K562 (cell line): Measurements from ENCODE around the gene MAML3. TPM values are rescaled to one million over a fixed set of nuclear protein-coding genes. Genes with fewer than 3 reads are reported as not detected.

Experiments used
- ATAC-seq: fragments of 200-7000 bp; cut with Tn5 transposase; 3 replicates; pipeline ENCODE4 v1.9.1; 2020; ENCODE audit warnings: moderate library complexity
- BruUV-seq: library from RNA; stranded (reverse); fragments of 400-500 nt; replicated peaks from 2 replicates; lab custom pipeline; 2021; lab: Mats Ljungman, UMichigan
- CTCF ChIA-PET: fragments of 300-600 bp; formaldehyde crosslinking; extraction: SDS; loops from one replicate; lab custom pipeline; 2021; ENCODE audit warnings: low intra/inter-chr PET ratio; lab: Yijun Ruan, JAX
- POLR2A ChIA-PET: fragments of 300-600, 350-650 bp; sonication (Branson Sonifier 250); formaldehyde crosslinking; extraction: SDS; loops from one replicate; lab custom pipeline; 2021; ENCODE audit warnings: antibody characterized with exemption, inconsistent platforms; lab: Yijun Ruan, JAX
- DNase-seq, 4 experiments: peaks; one replicate each; pipeline versions ENCODE4 v3.0.0 to v3.0.0-alpha.2; 2011 to 2018; ENCODE audit warnings: low spot score in 3 of 4, mixed read lengths in 3 of 4; ENCODE audit errors: extremely low read depth in 1 of 4
- FAIRE-seq: peaks from 2 replicates; lab custom pipeline; 2011; peaks lifted over from hg19 to GRCh38; lab: Jason Lieb, UNC
- H2AFZ ChIP-seq: 2 replicates; pipeline ENCODE4 v1.6.0; 2011; ENCODE audit warnings: low read depth, low read length, control low read depth, inconsistent platforms
- H3K27ac ChIP-seq: fragments of 200-600 bp; 3 replicates; pipeline ENCODE4 v1.8.0; 2011; ENCODE audit warnings: low read depth, mild to moderate bottlenecking, control low read depth, inconsistent platforms, low read length, moderate library complexity, mixed read lengths; ENCODE audit errors: extremely low read depth
- H3K27me3 ChIP-seq, 2 experiments: fragments of 300-600 bp in 1 of 2; 2 replicates in 1 of 2; 3 replicates in 1 of 2; pipeline versions ENCODE4 v1.6.0 to v1.8.0; 2011; ENCODE audit warnings: inconsistent platforms in 2 of 2, low read length in 2 of 2, mild to moderate bottlenecking in 1 of 2, mixed read lengths in 1 of 2, moderate library complexity in 1 of 2; ENCODE audit not compliant: control insufficient read depth in 2 of 2, insufficient read depth in 2 of 2
- H3K36me3 ChIP-seq: fragments of 300-600 bp; 3 replicates; pipeline ENCODE4 v1.8.0; 2011; ENCODE audit warnings: mild to moderate bottlenecking, low read length, inconsistent platforms; ENCODE audit not compliant: control insufficient read depth, insufficient read depth
- H3K4me1 ChIP-seq, 2 experiments: fragments of 200-600 bp in 1 of 2; replicated peaks in 1 of 2; 2 replicates in 1 of 2; 3 replicates in 1 of 2; pipeline versions ENCODE4 v1.5.1 to v1.8.0; 2011; ENCODE audit warnings: inconsistent platforms in 2 of 2, low read length in 2 of 2, mild to moderate bottlenecking in 1 of 2, mixed read lengths in 1 of 2, moderate library complexity in 1 of 2; ENCODE audit not compliant: control insufficient read depth in 2 of 2, insufficient read depth in 2 of 2
- H3K4me2 ChIP-seq: 2 replicates; pipeline ENCODE4 v1.6.1; 2011; ENCODE audit warnings: low read length, control low read depth, inconsistent platforms, mixed read lengths; ENCODE audit not compliant: insufficient read depth
- H3K4me3 ChIP-seq: fragments of 200-600 bp; sonication (generic), shearing (Covaris generic); 2 replicates; pipeline ENCODE4 v1.5.1; 2016; ENCODE audit warnings: control low read depth, inconsistent platforms
- H3K79me2 ChIP-seq: fragments of 200-600 bp; 3 replicates; pipeline ENCODE4 v1.8.0; 2011; ENCODE audit warnings: low read length, inconsistent platforms; ENCODE audit not compliant: control insufficient read depth, insufficient read depth
- H3K9ac ChIP-seq, 2 experiments: 2 replicates each; pipeline versions ENCODE4 v1.6.0 to v1.6.1; 2011; ENCODE audit warnings: low read depth in 2 of 2, low read length in 2 of 2, control low read depth in 1 of 2, inconsistent platforms in 1 of 2, mild to moderate bottlenecking in 1 of 2, mixed read lengths in 1 of 2; ENCODE audit not compliant: insufficient read depth in 1 of 2
- H3K9me1 ChIP-seq: one replicate; pipeline ENCODE4 v1.6.0; 2011; ENCODE audit warnings: inconsistent platforms, mild to moderate bottlenecking, low read length, moderate library complexity; ENCODE audit not compliant: control insufficient read depth, insufficient read depth
- H3K9me3 ChIP-seq: replicated peaks from 2 replicates; pipeline ENCODE4 v1.5.1; 2011; ENCODE audit warnings: low read depth, low read length, inconsistent platforms; ENCODE audit not compliant: control insufficient read depth, insufficient read depth
- H4K20me1 ChIP-seq: replicated peaks from 2 replicates; pipeline ENCODE4 v1.6.1; 2011; ENCODE audit warnings: low read length, inconsistent platforms, mixed read lengths; ENCODE audit not compliant: control insufficient read depth, insufficient read depth
- CEBPG ChIP-seq, 3 experiments: fragments of 200-800 bp in 1 of 3; sonication (Bioruptor generic) in 1 of 3; sonication (generic) in 1 of 3; formaldehyde crosslinking in 1 of 3; IDR thresholded peaks in 2 of 3; conservative IDR thresholded peaks in 1 of 3; 2 replicates each; pipeline versions ENCODE4 v1.6.1 to v1.8.0; 2016 to 2022; ENCODE audit warnings: missing compliant biosample characterization in 2 of 3, missing genetic modification characterization in 2 of 3, mild to moderate bottlenecking in 1 of 3, missing genetic modification reagents in 1 of 3
- CREBBP ChIP-seq: IDR thresholded peaks from one replicate; pipeline ENCODE4 v1.6.1; 2012; ENCODE audit warnings: low read depth, mild to moderate bottlenecking, control low read depth, inconsistent platforms, low read length
- HDAC3 ChIP-seq: fragments of 450-650 bp; IDR thresholded peaks from 2 replicates; pipeline ENCODE4 v1.6.1; 2018; ENCODE audit warnings: borderline replicate concordance, mild to moderate bottlenecking, moderate library complexity; ENCODE audit not compliant: partially characterized antibody
- KDM2B ChIP-seq: fragments of 250-450 bp; sonication (Bioruptor Pico); IDR thresholded peaks from 2 replicates; pipeline ENCODE4 v1.8.0; 2021; ENCODE audit warnings: mild to moderate bottlenecking, moderate library complexity
- MAX ChIP-seq: sonication (generic); formaldehyde crosslinking; IDR thresholded peaks from 2 replicates; pipeline ENCODE4 v1.9.0; 2022; ENCODE audit warnings: mild to moderate bottlenecking, missing genetic modification reagents
- MCM3 ChIP-seq: fragments of 450-650 bp; IDR thresholded peaks from 2 replicates; pipeline ENCODE4 v1.6.1; 2016
- SREBF1 ChIP-seq: fragments of 150-350 bp; IDR thresholded peaks from 2 replicates; pipeline ENCODE4 v1.6.1; 2014; ENCODE audit warnings: antibody characterized with exemption, low read depth, low read length, borderline replicate concordance
- ZBTB7A ChIP-seq: IDR thresholded peaks from 2 replicates; pipeline ENCODE4 v1.6.1; 2011; ENCODE audit warnings: low read depth, mild to moderate bottlenecking, low read length, moderate library complexity, borderline replicate concordance; ENCODE audit not compliant: control insufficient read depth
- WGBS: fragments of 100-300 bp; shearing (Covaris generic); methylation state at CpG from one replicate; pipeline ENCODE4 v1.1.6; 2016; ENCODE audit warnings: low coverage, mixed read lengths; ENCODE audit not compliant: insufficient coverage; ENCODE audit errors: missing lambda C conversion rate; 5-methylcytosine and 5-hydroxymethylcytosine counted together
- in situ Hi-C: fragments of 300-500 bp; cut with MboI; formaldehyde crosslinking; loops from 4 replicates; pipeline ENCODE4 v1.15.0; 2018; ENCODE audit warnings: inconsistent platforms, mixed read lengths
- intact Hi-C: fragments of 100-400 bp; cut with micrococcal nuclease; formaldehyde crosslinking; loops from 2 replicates; pipeline ENCODE4 v1.14.2; 2022
- polyA plus RNA-seq, 8 experiments: library from polyadenylated mRNA; depleted of rRNA in 4 of 8; stranded (reverse) in 5 of 8; unstranded in 3 of 8; fragments of >200 nt; fragmentation: Nextera tagmentation in 2 of 8; fragmentation: Illumina TruSeq in 1 of 8; extraction: Ambion mirVana in 2 of 8; extraction: Trizol in 1 of 8; gene quantifications; 2 replicates each; pipeline versions ENCODE4 v1.2.1 to v1.2.3, GENCODE V29; 2011 to 2014; ENCODE audit warnings: inconsistent platforms in 1 of 8, missing spikeins in 1 of 8
- total RNA-seq, 7 experiments: library from RNA; depleted of rRNA in 6 of 7; stranded (reverse); fragments of >200 nt in 6 of 7; fragmentation: Illumina TruSeq in 2 of 7; extraction: Trizol in 2 of 7; gene quantifications; 2 replicates each; pipeline versions ENCODE4 v1.2.1 to v1.2.3, GENCODE V29; 2011 to 2021; ENCODE audit warnings: low replicate concordance in 1 of 7

The MAML3 gene
- total and polyA plus RNA-seq, 9 of the 15 experiments (the other 6 are each of a cell fraction or from before 2014, with no cell fraction given), result 0.01 to 0.55 (median 0.25) TPM

- no peaks in the 10 kb centered on the region for H3K79me2 ChIP-seq
- H4K20me1 ChIP-seq, result no peaks in the 10 kb centered on the region
- CTCF ChIA-PET, result no interaction called here
- H3K9ac ChIP-seq, result no peak overlapping the region
- no peaks in the 10 kb centered on the region; a peak in 2 of 5 replicates for H3K27me3 ChIP-seq
- TF ChIP-seq CEBPG (CRISPR knock-in tag; IDR thresholded peaks at IDR 0.05), result no peak
- TF ChIP-seq CEBPG (tag; conservative IDR thresholded peaks at IDR 0.05 in 1 of 2, IDR thresholded peaks at IDR 0.05 in 1 of 2), result 0 out of 4 replicates have a peak, but pooled peaks of 1 of the 2 experiments have one; percentile 27
- no peak for TF ChIP-seq MCM3
- no peak overlapping the region for H3K4me2 ChIP-seq
- H2AFZ ChIP-seq, result no peak overlapping the region
- POLR2A ChIA-PET, result no interaction called here
- H3K4me3 ChIP-seq, result no peak overlapping the region
- no peaks in the 10 kb centered on the region for H3K9me3 ChIP-seq
- H3K9me1 ChIP-seq, result no peaks in the 10 kb centered on the region
- intact Hi-C loops (no loop called here), in situ Hi-C loops (no loop called here)
- 0% methylated on average over 2 of the region's 2 CpGs for WGBS
- ATAC-seq, result no peak
- FAIRE-seq, result no peak
- H3K36me3 ChIP-seq, result no peaks in the 10 kb centered on the region
- no TSS peak for BruUV-seq
- no peak for DNase-seq
- H3K27ac ChIP-seq, result no peak overlapping the region
- H3K4me1 ChIP-seq, result no peaks in the 10 kb centered on the region
Observed at GRCh38 chr4:139940600-139940999, 213.4 kb downstream of the MAML3 start.

GRCh38 chr4:139938414-139938813 is 215.6 kb downstream of the MAML3 start:
- Histone ChIP-seq H4K20me1 (no peaks in the 10 kb centered on the region), H3K79me2 (no peaks in the 10 kb centered on the region), H3K4me1 (no peaks in the 10 kb centered on the region), H3K4me2 (no peak overlapping the region), H3K9me1 (no peaks in the 10 kb centered on the region), H3K4me3 (no peak overlapping the region), H2AFZ (no peak overlapping the region), H3K27ac (no peak overlapping the region), H3K9me3 (no peaks in the 10 kb centered on the region), H3K27me3 (peaks cover 0 to 10% of the 10 kb centered on the region in 2 experiments; a peak in 4 of 5 replicates), H3K9ac (no peak overlapping the region), H3K36me3 (no peaks in the 10 kb centered on the region)
- CTCF ChIA-PET, result no interaction called here
- in situ Hi-C loops (no loop called here), intact Hi-C loops (no loop called here)
- POLR2A ChIA-PET, result no interaction called here
- WGBS, result 2% methylated on average over 2 of the region's 2 CpGs
- ATAC-seq (no peak), DNase-seq (no peak), FAIRE-seq (no peak)
- no TSS peak for BruUV-seq
- TF ChIP-seq ZBTB7A, result no peak
- no peak for TF ChIP-seq CREBBP
- no peak for TF ChIP-seq MAX (CRISPR knock-in tag)
- no peak for TF ChIP-seq KDM2B
- no peak for TF ChIP-seq SREBF1
- TF ChIP-seq HDAC3, result no peak
